CD4-positive, alpha-beta T cell (primary cell): ENCODE data around the gene FOXE3. TPM values are rescaled to one million over a fixed set of nuclear protein-coding genes. Genes with fewer than 3 reads are reported as not detected.

Experiments
- ATAC-seq: fragments of 200-7000 bp; cut with Tn5 transposase; one replicate; pipeline ENCODE4 v1.10.0; 2022; ENCODE audit warnings: mild to moderate bottlenecking; ENCODE audit not compliant: poor library complexity
- CTCF ChIA-PET: fragments of 350-600 bp; sonication (Branson Sonifier 250); formaldehyde crosslinking; loops from one replicate; lab custom pipeline; 2021; ENCODE audit warnings: antibody characterized with exemption, inconsistent platforms; lab: Charles Lee
- POLR2A ChIA-PET: fragments of 350-600 bp; sonication (Branson Sonifier 250); formaldehyde crosslinking; loops from one replicate; lab custom pipeline; 2021; ENCODE audit warnings: antibody characterized with exemption, inconsistent platforms; lab: Charles Lee
- DNase-seq, 14 experiments: peaks; one replicate each; pipeline ENCODE4 v3.0.0-alpha.2; 2013 to 2020; ENCODE audit warnings: mixed read lengths in 2 of 14
- H3K27ac ChIP-seq, 2 donors: one replicate each; pipeline versions ENCODE4 v1.5.1 to v1.7.0; 2013; ENCODE audit warnings: low read length in 2 of 2, low read depth in 1 of 2, mild to moderate bottlenecking in 1 of 2
- H3K27me3 ChIP-seq, 2 experiments: 1 replicate in 1 of 2; 2 replicates in 1 of 2; pipeline versions ENCODE4 v1.6.1 to v1.7.0; 2013; ENCODE audit warnings: low read length in 2 of 2, control low read depth in 1 of 2, mild to moderate bottlenecking in 1 of 2, moderate library complexity in 1 of 2; ENCODE audit not compliant: insufficient read depth in 2 of 2, control insufficient read depth in 1 of 2
- H3K36me3 ChIP-seq: one replicate; pipeline ENCODE4 v1.6.1; 2013; ENCODE audit warnings: low read length, control low read depth; ENCODE audit not compliant: insufficient read depth
- H3K4me1 ChIP-seq: one replicate; pipeline ENCODE4 v1.6.1; 2013; ENCODE audit warnings: low read length, control low read depth; ENCODE audit not compliant: insufficient read depth
- H3K4me3 ChIP-seq: one replicate; pipeline ENCODE4 v1.5.1; 2013; ENCODE audit warnings: mild to moderate bottlenecking, low read length, moderate library complexity
- H3K9me3 ChIP-seq, 2 experiments: 1 replicate in 1 of 2; 2 replicates in 1 of 2; pipeline versions ENCODE4 v1.6.1 to v1.7.0; 2013; ENCODE audit warnings: low read length in 2 of 2, mild to moderate bottlenecking in 2 of 2, control low read depth in 1 of 2, moderate library complexity in 1 of 2; ENCODE audit not compliant: control insufficient read depth in 1 of 2, insufficient read depth in 1 of 2
- H3K27ac Mint-ChIP-seq: one replicate; pipeline ENCODE4 v1.8.0; 2020; ENCODE audit warnings: mixed read lengths
- H3K27me3 Mint-ChIP-seq: one replicate; pipeline ENCODE4 v1.8.0; 2021; ENCODE audit warnings: mixed read lengths
- H3K36me3 Mint-ChIP-seq: one replicate; pipeline ENCODE4 v1.8.0; 2021; ENCODE audit warnings: low read depth, mixed read lengths
- H3K4me1 Mint-ChIP-seq: one replicate; pipeline ENCODE4 v1.8.0; 2021; ENCODE audit warnings: low read depth, mixed read lengths
- H3K4me3 Mint-ChIP-seq: one replicate; pipeline ENCODE4 v1.8.0; 2020; ENCODE audit warnings: mild to moderate bottlenecking, mixed read lengths
- H3K9me3 Mint-ChIP-seq: one replicate; pipeline ENCODE4 v1.8.0; 2020; ENCODE audit warnings: mixed read lengths
- intact Hi-C, 2 experiments: fragments of 100-400 bp; cut with DNase I in 1 of 2; cut with micrococcal nuclease in 1 of 2; formaldehyde crosslinking; loops; one replicate each; pipeline versions ENCODE4 v1.15.1 to v1.9.0; 2023 to 2025; cut with DNase I, micrococcal nuclease
- total RNA-seq, 174 experiments: library from RNA in 2 of 174; stranded (reverse) in 2 of 174; gene quantifications; one replicate each; pipeline ENCODE4 v1.2.3 and lab custom pipeline; 2021 to 2026
- TF ChIP-seq, protein P1 (sequence below): fragments of 200-600 bp; IDR thresholded peaks from one replicate; pipeline ENCODE4 v1.8.0; 2022; ENCODE audit warnings: antibody characterized with exemption, mild to moderate bottlenecking

FOXE3 gene
- total RNA-seq, 2 experiments from 2014 or later: not detected

DNA sequence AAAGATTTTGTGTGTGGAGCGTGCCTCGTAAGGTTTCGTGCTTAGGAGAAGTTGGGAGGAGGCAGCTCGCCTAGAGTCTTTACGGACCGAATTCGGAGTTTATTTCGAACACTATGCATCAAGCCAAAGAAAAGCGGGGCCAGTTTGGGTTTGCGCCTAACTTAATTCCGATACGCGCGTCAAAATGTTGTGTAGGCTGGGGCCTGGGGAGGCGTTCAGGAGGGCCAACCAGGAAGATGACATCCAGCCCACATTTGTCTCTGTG lies 28.1 kb downstream of the FOXE3 start:
- intact Hi-C loops: no loop called here
- DNase-seq: peak in 2 of 14 experiments; percentile 21 to 33
- H3K4me3 ChIP-seq: peak overlapping the region; percentile 39
- no peak overlapping the region for H3K27ac ChIP-seq
- H3K4me1 ChIP-seq: peaks cover 36% of the 10 kb centered on the region
- Mint-ChIP-seq H3K36me3 (no peaks in the 10 kb centered on the region), H3K4me3 (peak overlapping the region; percentile 30), H3K9me3 (no peaks in the 10 kb centered on the region), H3K27me3 (no peaks in the 10 kb centered on the region), H3K4me1 (peaks cover 15% of the 10 kb centered on the region), H3K27ac (no peak overlapping the region)
- TF ChIP-seq, protein P1, sequence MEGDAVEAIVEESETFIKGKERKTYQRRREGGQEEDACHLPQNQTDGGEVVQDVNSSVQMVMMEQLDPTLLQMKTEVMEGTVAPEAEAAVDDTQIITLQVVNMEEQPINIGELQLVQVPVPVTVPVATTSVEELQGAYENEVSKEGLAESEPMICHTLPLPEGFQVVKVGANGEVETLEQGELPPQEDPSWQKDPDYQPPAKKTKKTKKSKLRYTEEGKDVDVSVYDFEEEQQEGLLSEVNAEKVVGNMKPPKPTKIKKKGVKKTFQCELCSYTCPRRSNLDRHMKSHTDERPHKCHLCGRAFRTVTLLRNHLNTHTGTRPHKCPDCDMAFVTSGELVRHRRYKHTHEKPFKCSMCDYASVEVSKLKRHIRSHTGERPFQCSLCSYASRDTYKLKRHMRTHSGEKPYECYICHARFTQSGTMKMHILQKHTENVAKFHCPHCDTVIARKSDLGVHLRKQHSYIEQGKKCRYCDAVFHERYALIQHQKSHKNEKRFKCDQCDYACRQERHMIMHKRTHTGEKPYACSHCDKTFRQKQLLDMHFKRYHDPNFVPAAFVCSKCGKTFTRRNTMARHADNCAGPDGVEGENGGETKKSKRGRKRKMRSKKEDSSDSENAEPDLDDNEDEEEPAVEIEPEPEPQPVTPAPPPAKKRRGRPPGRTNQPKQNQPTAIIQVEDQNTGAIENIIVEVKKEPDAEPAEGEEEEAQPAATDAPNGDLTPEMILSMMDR: no peak
- H3K27me3 ChIP-seq: peaks cover 92 to 100% of the 10 kb centered on the region in 2 experiments
- ChIA-PET CTCF (no interaction called here), POLR2A (no interaction called here)
- H3K36me3 ChIP-seq: no peaks in the 10 kb centered on the region
- peaks cover 6 to 39% of the 10 kb centered on the region in 2 experiments for H3K9me3 ChIP-seq
- no peak for ATAC-seq

DNA sequence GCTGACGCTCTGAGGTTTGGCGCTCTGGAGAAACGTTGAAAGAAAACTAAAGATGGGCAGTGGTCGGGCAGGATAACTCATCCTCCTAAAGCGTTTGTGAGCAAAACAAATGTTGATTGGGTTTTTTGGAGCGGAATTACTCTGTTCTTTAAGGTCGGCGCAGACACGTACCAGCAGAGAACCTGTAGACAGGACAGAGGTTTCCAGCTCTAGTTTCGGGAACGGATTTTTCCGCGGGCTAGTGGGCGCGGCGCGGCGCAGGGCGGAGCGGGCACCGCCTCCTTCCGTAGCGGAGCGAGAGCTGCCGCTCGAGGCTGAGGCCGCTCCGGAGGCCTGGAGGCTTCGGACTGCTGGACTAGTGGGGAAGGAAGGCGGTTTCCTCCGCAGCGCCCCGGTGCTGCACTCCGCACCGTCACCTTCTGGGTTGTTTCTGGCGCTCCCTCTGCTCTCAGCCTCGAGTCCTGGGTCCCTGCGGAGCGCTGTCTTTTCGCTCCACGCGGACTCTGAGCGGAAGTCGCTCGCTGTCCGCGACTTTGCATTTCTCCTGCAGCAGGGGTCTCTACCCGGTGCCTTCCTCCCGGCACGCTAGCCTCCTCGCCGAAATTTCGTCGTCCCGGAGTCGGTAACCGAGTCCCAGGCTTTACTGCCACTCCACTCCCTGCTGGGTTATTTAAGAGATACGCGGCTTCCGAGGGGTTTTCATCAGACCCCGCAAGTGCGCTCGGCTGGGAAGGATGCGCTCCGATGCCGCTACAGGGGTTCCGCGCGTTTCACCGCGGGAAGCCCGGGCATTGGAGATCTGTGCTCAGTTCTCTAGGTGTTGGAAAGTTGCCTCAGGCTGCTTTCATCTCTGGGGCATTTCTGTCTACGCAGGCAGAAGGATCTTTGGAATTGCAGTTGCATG lies 28.7 kb downstream of the FOXE3 start:
- ChIA-PET CTCF (no interaction called here), POLR2A (no interaction called here)
- Mint-ChIP-seq H3K4me3 (peak overlapping the region; percentile 30), H3K27ac (no peak overlapping the region), H3K27me3 (no peaks in the 10 kb centered on the region), H3K4me1 (peaks cover 15% of the 10 kb centered on the region), H3K9me3 (no peaks in the 10 kb centered on the region), H3K36me3 (no peaks in the 10 kb centered on the region)
- peak overlapping the region; percentile 39 for H3K4me3 ChIP-seq
- H3K36me3 ChIP-seq: no peaks in the 10 kb centered on the region
- H3K27me3 ChIP-seq: peaks cover 93 to 100% of the 10 kb centered on the region in 2 experiments
- no peak overlapping the region for H3K27ac ChIP-seq
- ATAC-seq (peak; percentile 46), DNase-seq (peak in 6 of 14 experiments; percentile 9 to 54 (median 34))
- intact Hi-C loops: no loop called here
- TF ChIP-seq, protein P1: no peak
- peaks cover 6 to 41% of the 10 kb centered on the region in 2 experiments for H3K9me3 ChIP-seq
- H3K4me1 ChIP-seq: peaks cover 33% of the 10 kb centered on the region

DNA sequence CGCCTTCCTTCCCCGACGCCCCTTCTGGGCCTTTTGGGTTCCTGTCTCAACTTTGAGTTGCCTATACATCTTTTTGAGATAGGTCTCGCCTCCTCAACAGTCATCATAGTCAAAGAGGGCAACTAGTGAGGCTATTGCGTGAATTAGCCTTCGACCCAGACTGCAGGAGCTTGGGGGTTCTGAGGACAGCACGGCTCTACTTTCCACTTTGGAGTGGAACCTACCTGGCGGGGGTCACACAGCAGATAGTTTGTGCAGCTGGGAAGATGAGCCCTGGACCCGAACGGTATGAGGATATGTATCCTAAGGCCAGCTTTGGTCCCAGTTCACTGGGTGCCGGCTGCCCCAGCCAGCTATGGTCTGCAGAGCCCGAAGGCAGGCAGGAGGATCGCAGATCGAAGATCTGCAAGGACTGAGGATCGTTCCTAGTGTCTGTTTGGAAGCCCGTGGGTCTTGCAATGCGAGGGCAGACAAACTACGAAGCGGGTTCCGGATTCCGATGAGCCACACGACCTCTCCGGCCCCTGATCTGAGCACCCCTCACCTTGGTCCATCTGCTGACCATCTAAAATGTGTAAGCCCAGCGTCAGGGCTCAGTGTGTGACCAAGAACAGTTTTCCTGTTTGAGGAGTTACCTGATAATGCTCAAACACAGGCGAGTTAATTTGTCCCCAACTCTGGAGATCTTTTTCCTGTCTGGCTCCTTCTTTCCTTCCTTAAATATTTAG lies 29.9 kb downstream of the FOXE3 start:
- ATAC-seq (no peak), DNase-seq (no peak)
- Mint-ChIP-seq H3K27ac (no peak overlapping the region), H3K9me3 (no peaks in the 10 kb centered on the region), H3K4me1 (peaks cover 15% of the 10 kb centered on the region), H3K27me3 (no peaks in the 10 kb centered on the region), H3K36me3 (no peaks in the 10 kb centered on the region), H3K4me3 (peak overlapping the region; percentile 31)
- Histone ChIP-seq H3K27me3 (peaks cover 90 to 99% of the 10 kb centered on the region in 2 experiments), H3K36me3 (no peaks in the 10 kb centered on the region), H3K27ac (no peak overlapping the region), H3K4me1 (peaks cover 36% of the 10 kb centered on the region), H3K9me3 (peaks cover 6 to 44% of the 10 kb centered on the region in 2 experiments), H3K4me3 (no peak overlapping the region)
- POLR2A ChIA-PET: no interaction called here
- TF ChIP-seq, protein P1: no peak
- CTCF ChIA-PET: no interaction called here
- intact Hi-C loops: no loop called here
